HepG2 (cell line): ENCODE data around the gene LRRC45. TPM values are rescaled to one million over a fixed set of nuclear protein-coding genes. Genes with fewer than 3 reads are reported as not detected.
A peak's percentile ranks its signal among the peaks of the same experiment; 100 is the strongest.

Source experiments
- DRAP1 ChIP-seq: IDR thresholded peaks from 2 replicates; pipeline ENCODE4 v1.6.1; 2016; ENCODE audit warnings: missing genetic modification reagents, missing compliant biosample characterization
- EP300 ChIP-seq, 3 experiments: sonication (generic) in 1 of 3; formaldehyde crosslinking in 1 of 3; IDR thresholded peaks; 2 replicates each; pipeline versions ENCODE4 v1.5.1 to v1.6.1; 2011 to 2020; ENCODE audit warnings: low read depth in 2 of 3, low read length in 2 of 3, borderline replicate concordance in 1 of 3, improper control_type of control experiment in 1 of 3, mild to moderate bottlenecking in 1 of 3, missing genetic modification reagents in 1 of 3, moderate library complexity in 1 of 3
- FOSL2 ChIP-seq: sonication (generic); formaldehyde crosslinking; IDR thresholded peaks from 2 replicates; pipeline ENCODE4 v1.4.0; 2020; ENCODE audit warnings: missing genetic modification reagents
- HOXA5 ChIP-seq: sonication (generic); formaldehyde crosslinking; IDR thresholded peaks from 2 replicates; pipeline ENCODE4 v1.4.0; 2020; ENCODE audit warnings: missing genetic modification reagents
- MATR3 ChIP-seq: sonication (generic); formaldehyde crosslinking; IDR thresholded peaks from 2 replicates; pipeline ENCODE4 v1.4.0; 2020; ENCODE audit warnings: missing genetic modification reagents
- REPIN1 ChIP-seq: sonication (generic); formaldehyde crosslinking; IDR thresholded peaks from 2 replicates; pipeline ENCODE4 v1.8.0; 2022; ENCODE audit warnings: missing genetic modification reagents, low read depth, mild to moderate bottlenecking, borderline replicate concordance
- SALL2 ChIP-seq: sonication (generic); formaldehyde crosslinking; IDR thresholded peaks from 2 replicates; pipeline ENCODE4 v1.8.1; 2023; ENCODE audit warnings: mild to moderate bottlenecking, missing genetic modification reagents, inconsistent platforms
- TAF1 ChIP-seq: sonication (generic); formaldehyde crosslinking; IDR thresholded peaks from 2 replicates; pipeline ENCODE4 v1.4.0; 2020; ENCODE audit warnings: missing genetic modification reagents
- TBX3 ChIP-seq: fragments of 450-650 bp; IDR thresholded peaks from 2 replicates; pipeline ENCODE4 v1.6.1; 2017; ENCODE audit warnings: antibody characterized with exemption, mild to moderate bottlenecking, inconsistent platforms, borderline replicate concordance
- ZMYM4 ChIP-seq: sonication (generic); formaldehyde crosslinking; IDR thresholded peaks from 2 replicates; pipeline ENCODE4 v1.8.1; 2023; ENCODE audit warnings: mild to moderate bottlenecking, missing genetic modification reagents
- ZNF562 ChIP-seq: sonication (generic); formaldehyde crosslinking; IDR thresholded peaks from 2 replicates; pipeline ENCODE4 v1.8.0; 2022; ENCODE audit warnings: missing genetic modification reagents, borderline replicate concordance
- ZNF660 ChIP-seq: sonication (generic); formaldehyde crosslinking; IDR thresholded peaks from 2 replicates; pipeline ENCODE4 v1.5.1; 2020; ENCODE audit warnings: mild to moderate bottlenecking, low read depth, missing genetic modification reagents, borderline replicate concordance
- ZNF740 ChIP-seq: sonication (generic); formaldehyde crosslinking; IDR thresholded peaks from 2 replicates; pipeline ENCODE4 v1.4.0; 2020; ENCODE audit warnings: missing genetic modification reagents
- ZNF800 ChIP-seq: sonication (generic); formaldehyde crosslinking; IDR thresholded peaks from 2 replicates; pipeline ENCODE4 v1.4.0; 2020; ENCODE audit warnings: missing genetic modification reagents
- polyA plus RNA-seq, 8 experiments: library from polyadenylated mRNA; depleted of rRNA in 3 of 8; stranded (reverse) in 7 of 8; unstranded in 1 of 8; fragments of >200 nt; fragmentation: Illumina TruSeq in 4 of 8; extraction: Trizol in 4 of 8; gene quantifications; 2 replicates each; pipeline versions ENCODE4 v1.2.1 to v1.2.3, GENCODE V29; 2011 to 2016; ENCODE audit warnings: low read depth in 4 of 8, missing spikeins in 1 of 8, mixed read lengths in 1 of 8; ENCODE audit not compliant: insufficient read depth in 1 of 8
- total RNA-seq, 5 experiments: library from RNA; depleted of rRNA; stranded (reverse); fragments of >200 nt; fragmentation: Illumina TruSeq; extraction: Trizol; gene quantifications; 2 replicates each; pipeline ENCODE4 v1.2.3, GENCODE V29; 2016; ENCODE audit warnings: low read depth in 1 of 5

The LRRC45 gene
- total and polyA plus RNA-seq, 2 of the 13 experiments (the other 11 are each of a cell fraction or from before 2014, with no cell fraction given), result 11.6 to 48.1 TPM

GRCh38 chr17:81980122-81980521 lies 43.0 kb upstream of the LRRC45 start (continued):
- no peak for TF ChIP-seq ZNF740
- no peak for TF ChIP-seq TAF1 (CRISPR knock-in tag)
- TF ChIP-seq FOSL2 (CRISPR knock-in tag), result peak; percentile 87
- TF ChIP-seq DRAP1 (CRISPR knock-in tag), result no peak
- no peak for TF ChIP-seq ZNF800 (CRISPR knock-in tag)
- no peak for TF ChIP-seq HOXA5 (CRISPR knock-in tag)
- no peak for TF ChIP-seq ZNF562 (CRISPR knock-in tag)
- no peak for TF ChIP-seq ZNF660 (CRISPR knock-in tag)
- no peak for TF ChIP-seq REPIN1 (CRISPR knock-in tag)
- no peak for TF ChIP-seq EP300 (IDR thresholded peaks at IDR 0.05; ENCODE audit: low read depth in 2 of 2, low read length in 2 of 2)
- no peak for TF ChIP-seq EP300 (CRISPR knock-in tag; IDR thresholded peaks at IDR 0.05; ENCODE audit: borderline replicate concordance)
- no peak for TF ChIP-seq TBX3
- no peak for TF ChIP-seq ZMYM4 (CRISPR knock-in tag)
- TF ChIP-seq MATR3 (CRISPR knock-in tag), result no peak
- no peak for TF ChIP-seq SALL2 (CRISPR knock-in tag)
